Subcutaneous adipose tissue (tissue), 4 donors: ENCODE results near the gene HOXA6. TPM values are rescaled to one million over a fixed set of nuclear protein-coding genes. Genes with fewer than 3 reads are reported as not detected.

Experiments
- CTCF ChIP-seq: fragments of 450-650 bp; IDR thresholded peaks from one replicate; pipeline ENCODE4 v1.5.1; 2016; ENCODE audit warnings: low read depth, mild to moderate bottlenecking, control low read depth, antibody characterized with exemption, moderate library complexity
- total RNA-seq, 4 donors: library from RNA; depleted of rRNA; stranded (reverse); fragments of >200 nt; gene quantifications; one replicate each; pipeline ENCODE4 v1.1.0, GENCODE V29; 2016

Gene HOXA6
- total RNA-seq, 4 donors from 2014 or later: 1.3 to 5.3 (median 2.8) TPM

- TF ChIP-seq CTCF: no peak
Measured at GRCh38 chr7:27119412-27119911, 28.1 kb downstream of the HOXA6 start.

GRCh38 chr7:27118580-27118979 lies 29.0 kb downstream of the HOXA6 start:
- no peak for TF ChIP-seq CTCF

GRCh38 chr7:27117887-27118491 lies 29.6 kb downstream of the HOXA6 start:
- no peak for TF ChIP-seq CTCF

- no peak for TF ChIP-seq CTCF
Measured at GRCh38 chr7:27116962-27117886, 30.4 kb downstream of the HOXA6 start.

GRCh38 chr7:27116031-27116961 lies 31.3 kb downstream of the HOXA6 start:
- no peak for TF ChIP-seq CTCF

- no peak for TF ChIP-seq CTCF
Measured at GRCh38 chr7:27115221-27116026, 32.1 kb downstream of the HOXA6 start.
